Measurements from ENCODE around the gene SH3D19. TPM values are rescaled to one million over a fixed set of nuclear protein-coding genes. Genes with fewer than 3 reads are reported as not detected.
"Not testable (repeated sequence)": the region's sequence is repeated elsewhere in the genome, so short reads cannot be mapped to it uniquely, and the experiment has no call there.

The SH3D19 gene
- total RNA-seq, 1 donor from 2014 or later: 142 TPM

DNA sequence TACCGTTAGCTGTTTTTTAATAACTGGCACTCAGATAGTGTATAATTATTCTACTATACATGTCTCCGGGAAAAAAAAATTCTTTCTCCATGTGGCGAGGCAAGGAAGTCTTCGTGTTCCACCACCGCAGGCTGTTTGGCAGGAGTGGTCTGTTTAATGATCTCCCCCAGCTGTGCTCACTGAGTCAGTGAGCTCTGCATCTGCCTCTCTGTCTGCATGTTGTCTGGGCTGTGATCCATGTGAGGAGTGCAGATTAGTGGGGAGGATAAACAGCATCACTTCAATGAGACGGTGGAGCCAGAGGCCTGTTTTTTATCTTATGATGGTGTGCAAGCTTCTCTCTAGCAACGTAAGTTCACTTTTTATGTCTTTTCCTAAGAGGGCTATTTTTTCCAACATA lies 156.2 kb downstream of the SH3D19 start:
- intact Hi-C loops (cut with DNase I): no loop called here
- no peak for DNase-seq (ENCODE audit: low spot score)

- intact Hi-C loops (cut with DNase I): no loop called here
- DNase-seq (ENCODE audit: low spot score): no peak
These were observed 157.8 kb downstream of the SH3D19 start for GRCh38 chr4:151167561-151167960.

- DNase-seq (ENCODE audit: low spot score): no peak
- intact Hi-C loops (cut with DNase I): no loop called here
These were observed 158.8 kb downstream of the SH3D19 start for GRCh38 chr4:151166636-151167035.

DNA sequence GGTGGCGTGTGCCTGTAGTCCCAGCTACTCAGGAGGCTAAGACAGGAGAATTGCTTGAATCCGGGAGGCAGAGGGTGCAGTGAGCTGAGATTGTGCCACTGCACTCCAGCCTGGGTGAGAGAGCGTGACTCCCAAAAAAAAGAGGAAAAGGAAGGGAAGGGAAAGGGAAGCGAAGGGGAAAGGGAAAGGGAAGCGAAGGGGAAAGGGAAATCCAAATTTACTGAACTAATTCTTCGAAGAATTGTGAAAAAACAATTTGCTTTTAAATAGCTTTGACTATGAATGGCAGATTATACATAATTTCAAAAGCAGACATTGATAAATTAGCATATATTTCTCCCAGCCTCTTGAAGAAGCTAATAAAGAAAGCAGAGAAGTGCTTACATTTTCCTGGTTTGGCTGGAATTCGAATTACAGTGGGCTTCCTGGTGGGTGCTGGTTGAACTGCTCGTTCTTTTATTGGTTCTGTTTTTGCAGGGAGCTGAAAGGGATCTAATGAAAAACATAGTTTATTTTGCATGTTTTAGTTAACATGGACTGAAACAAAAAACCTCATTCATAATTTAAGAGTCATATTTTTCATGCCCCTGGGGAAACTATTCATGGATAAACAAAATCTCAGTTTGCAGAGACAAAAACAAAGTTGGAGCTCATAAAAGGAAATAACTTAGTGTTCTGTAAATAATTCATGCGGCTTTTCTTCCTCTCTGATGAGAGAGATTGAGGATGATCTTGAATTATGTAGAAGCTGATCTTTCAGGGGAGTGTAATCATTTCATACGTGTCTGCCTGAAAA lies 160.0 kb downstream of the SH3D19 start:
- intact Hi-C loops (cut with DNase I): no loop called here

DNA sequence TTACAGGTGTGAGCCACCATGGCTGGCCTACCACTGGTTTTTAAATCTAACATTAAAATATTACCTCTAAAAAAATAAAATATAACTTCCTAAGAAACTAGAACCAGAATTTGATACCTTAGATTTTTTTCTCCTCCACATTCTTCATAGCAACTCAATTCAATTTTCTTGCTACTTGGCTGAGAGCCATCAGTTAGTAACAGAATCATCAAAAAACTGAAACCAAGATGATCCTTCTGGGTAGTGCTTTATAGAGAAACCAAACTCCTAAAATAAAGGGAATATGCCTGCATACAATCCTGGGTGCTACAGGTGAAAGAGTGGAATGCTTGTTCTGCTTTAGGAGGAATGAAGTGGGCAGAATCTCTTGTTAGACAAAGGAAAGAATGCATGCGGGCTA lies 161.6 kb downstream of the SH3D19 start:
- intact Hi-C loops (cut with DNase I): no loop called here
- no peak for DNase-seq (ENCODE audit: low spot score)

More for the DNA sequence above, 160.0 kb downstream of the SH3D19 start:
- no peak for DNase-seq (ENCODE audit: low spot score)

GRCh38 chr4:151158979-151159378 lies 166.4 kb downstream of the SH3D19 start:
- no peak for DNase-seq (ENCODE audit: low spot score)
- intact Hi-C loops (cut with DNase I): no loop called here

DNA sequence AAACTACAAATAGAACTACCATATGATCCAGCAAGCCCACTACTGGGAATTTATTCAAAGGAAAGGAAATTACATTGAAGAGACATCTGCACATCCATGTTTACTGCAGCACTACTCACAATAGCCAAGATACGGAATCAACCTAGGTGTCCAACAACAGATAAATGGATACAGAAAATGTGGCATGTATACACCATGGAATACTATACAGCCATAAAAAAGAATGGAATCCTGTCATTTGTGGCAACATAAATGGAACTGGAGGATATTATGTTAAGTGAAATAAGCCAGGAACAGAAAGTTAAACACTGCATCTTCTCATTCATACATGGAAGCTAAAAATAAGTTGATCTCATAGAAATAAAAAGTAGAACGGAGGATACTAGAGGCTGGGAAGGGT lies 167.9 kb downstream of the SH3D19 start:
- intact Hi-C loops (cut with DNase I): no loop called here
- no peak for DNase-seq (ENCODE audit: low spot score)

GRCh38 chr4:151153585-151153984 lies 171.8 kb downstream of the SH3D19 start:
- DNase-seq (ENCODE audit: low spot score): no peak
- intact Hi-C loops (cut with DNase I): no loop called here

DNA sequence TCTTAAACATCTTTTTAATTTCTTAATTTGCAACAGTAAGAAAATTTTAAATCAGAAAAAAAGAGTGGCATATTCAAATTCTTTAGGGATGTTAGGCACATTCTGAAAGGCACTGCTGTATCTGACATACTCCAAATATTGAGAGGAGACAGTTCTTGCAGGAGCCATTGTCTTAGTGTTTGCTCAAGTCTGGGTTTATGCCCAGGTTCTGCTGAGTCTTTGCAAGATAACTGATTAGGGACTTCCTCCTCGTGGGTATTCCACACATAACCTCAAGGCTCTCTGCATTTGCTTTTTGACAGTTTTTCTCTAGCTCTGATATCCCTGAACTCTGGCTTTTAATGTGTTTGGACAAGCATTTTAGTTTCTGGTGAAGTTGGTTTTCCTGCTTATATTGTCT lies 173.4 kb downstream of the SH3D19 start:
- intact Hi-C loops (cut with DNase I): no loop called here
- no peak for DNase-seq (ENCODE audit: low spot score)

- DNase-seq (ENCODE audit: low spot score): no peak
- intact Hi-C loops (cut with DNase I): no loop called here
These were observed 174.4 kb downstream of the SH3D19 start for GRCh38 chr4:151150821-151151580.

DNA sequence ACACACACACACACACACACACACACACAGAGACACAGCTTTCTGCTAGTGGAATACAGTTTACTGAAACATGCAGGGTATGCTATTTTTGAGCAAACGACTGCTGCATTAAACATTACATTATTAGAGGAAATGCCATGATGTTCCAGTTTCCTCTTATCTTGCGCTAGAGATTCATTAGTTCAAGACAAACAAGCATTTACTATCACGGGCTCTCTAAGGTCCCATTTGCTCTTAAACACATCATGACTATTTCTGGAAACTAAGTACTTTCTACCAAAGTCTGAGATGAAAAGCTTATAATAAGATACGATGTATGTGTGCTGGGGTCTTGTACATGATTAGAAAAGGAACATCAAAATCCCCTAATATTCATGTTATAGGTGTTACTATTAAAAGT lies 177.1 kb downstream of the SH3D19 start:
- intact Hi-C loops (cut with DNase I): no loop called here
- no peak for DNase-seq (ENCODE audit: low spot score)

- DNase-seq (ENCODE audit: low spot score): no peak
- intact Hi-C loops (cut with DNase I): no loop called here
These were observed 178.4 kb downstream of the SH3D19 start for GRCh38 chr4:151147000-151147399.

- intact Hi-C loops (cut with DNase I): no loop called here
- no peak for DNase-seq (ENCODE audit: low spot score)
These were observed 180.9 kb downstream of the SH3D19 start for GRCh38 chr4:151144329-151145072.

- no peak for DNase-seq (ENCODE audit: low spot score)
- intact Hi-C loops (cut with DNase I): no loop called here
These were observed 181.6 kb downstream of the SH3D19 start for GRCh38 chr4:151143811-151144210.

- DNase-seq (ENCODE audit: low spot score): no peak
- intact Hi-C loops (cut with DNase I): no loop called here
These were observed 182.2 kb downstream of the SH3D19 start for GRCh38 chr4:151143162-151143561.

GRCh38 chr4:151142758-151143157 lies 182.6 kb downstream of the SH3D19 start:
- intact Hi-C loops (cut with DNase I): no loop called here
- no peak for DNase-seq (ENCODE audit: low spot score)

DNA sequence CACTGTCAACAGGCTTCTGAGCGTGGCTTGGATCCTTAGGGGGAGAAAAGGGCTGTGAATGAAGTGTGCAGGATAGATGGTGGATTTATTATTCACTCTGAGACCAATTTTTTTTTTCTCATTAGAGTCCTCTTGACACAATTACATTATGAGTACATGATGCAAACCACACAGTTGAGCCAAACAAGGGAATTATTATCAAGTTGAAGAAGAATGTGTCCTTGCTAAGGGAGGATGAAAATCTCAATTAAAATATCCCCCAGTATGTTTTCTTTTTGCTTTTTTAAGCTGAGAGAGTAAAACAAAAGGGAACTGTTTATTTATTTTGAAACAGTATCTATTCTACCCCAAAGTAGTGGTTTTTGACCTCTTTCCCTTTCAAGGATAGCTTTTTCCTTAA lies 185.6 kb downstream of the SH3D19 start:
- DNase-seq (ENCODE audit: low spot score): no peak
- intact Hi-C loops (cut with DNase I): no loop called here

DNA sequence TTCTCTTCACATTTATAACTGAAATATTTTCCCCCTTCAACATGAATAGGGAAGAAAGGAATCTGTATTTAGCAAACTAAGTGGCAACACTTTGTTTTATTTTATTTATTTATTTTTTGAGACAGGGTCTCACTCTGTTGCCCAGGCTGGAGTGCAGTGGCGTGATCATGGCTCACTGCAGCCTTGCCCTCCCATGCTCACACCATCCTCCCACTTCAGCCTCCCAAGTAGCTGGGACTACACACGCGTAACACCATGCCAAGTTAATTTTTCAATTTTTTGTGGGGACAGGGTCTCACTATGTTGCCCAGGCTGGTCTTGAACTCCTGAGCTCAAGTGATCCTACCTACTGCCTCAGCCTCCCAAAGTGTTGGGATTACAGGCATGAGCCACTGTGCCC lies 189.4 kb downstream of the SH3D19 start:
- intact Hi-C loops (cut with DNase I): not testable (repeated sequence)

DNA sequence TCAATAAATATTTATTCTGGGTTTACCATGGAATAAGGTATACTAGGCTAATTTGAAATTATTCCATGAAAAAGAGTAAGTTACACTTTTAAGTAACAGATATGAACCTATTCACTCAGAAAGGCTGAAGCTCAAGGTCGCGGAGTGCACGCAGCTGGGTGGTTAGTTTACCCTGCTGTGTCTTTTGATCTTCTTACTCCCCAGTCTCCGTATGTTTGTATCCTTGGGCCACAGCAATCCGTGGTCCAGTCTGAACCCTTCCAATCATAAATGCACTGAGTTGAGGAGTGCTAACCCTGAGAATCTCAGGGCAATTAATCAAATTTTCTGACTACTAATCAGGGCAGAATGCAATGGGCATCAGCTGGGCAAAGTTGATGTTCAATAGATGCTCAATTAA lies 192.1 kb downstream of the SH3D19 start:
- intact Hi-C loops (cut with DNase I): no loop called here
- no peak for DNase-seq (ENCODE audit: low spot score)

More for the DNA sequence above, 189.4 kb downstream of the SH3D19 start:
- not testable (repeated sequence) for DNase-seq (ENCODE audit: low spot score)

DNA sequence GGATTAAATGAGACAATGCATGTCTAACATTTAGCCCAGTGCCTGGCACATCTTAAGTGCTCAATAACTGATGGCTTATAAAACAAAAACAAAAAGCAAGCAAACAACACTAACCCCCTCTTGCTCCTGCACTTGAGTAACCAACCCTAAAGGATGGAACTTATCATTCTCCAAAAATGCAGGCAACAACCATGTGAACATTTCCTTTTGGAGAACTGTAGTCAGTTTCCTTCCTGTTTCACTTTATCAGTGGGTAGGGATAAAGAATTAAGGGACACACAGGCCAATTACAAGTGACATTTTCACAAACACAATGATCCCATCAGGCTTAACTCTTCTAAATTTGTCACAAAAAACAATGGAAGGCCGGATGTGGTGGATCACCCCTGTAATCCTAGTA lies 195.6 kb downstream of the SH3D19 start:
- intact Hi-C loops (cut with DNase I): no loop called here
- DNase-seq (ENCODE audit: low spot score): no peak

All from cardiac septum (tissue), 1 donor.